BJ (cell line): Measurements from ENCODE around the gene STK36. TPM values are rescaled to one million over a fixed set of nuclear protein-coding genes. Genes with fewer than 3 reads are reported as not detected.

Source experiments
- CTCF ChIA-PET: fragments of 350-600 bp; formaldehyde crosslinking; extraction: SDS; loops from one replicate; lab custom pipeline; 2021; ENCODE audit warnings: antibody characterized with exemption, inconsistent platforms; lab: Yijun Ruan, JAX
- POLR2A ChIA-PET: fragments of 300-600 bp; sonication (Branson Sonifier 250); formaldehyde crosslinking; extraction: SDS; loops from one replicate; lab custom pipeline; 2021; ENCODE audit warnings: antibody characterized with exemption; lab: Charles Lee
- DNase-seq: peaks from one replicate; pipeline ENCODE4 v3.0.0-alpha.2; 2011; ENCODE audit warnings: low read depth
- H3K27me3 ChIP-seq: 2 replicates; pipeline ENCODE4 v1.6.0; 2011; ENCODE audit warnings: low read length; ENCODE audit not compliant: control insufficient read depth, insufficient read depth
- H3K36me3 ChIP-seq: 2 replicates; pipeline ENCODE4 v1.5.1; 2011; ENCODE audit warnings: low read length; ENCODE audit not compliant: control insufficient read depth, insufficient read depth
- H3K4me3 ChIP-seq: 2 replicates; pipeline ENCODE4 v1.5.1; 2011; ENCODE audit warnings: low read depth, mild to moderate bottlenecking, control low read depth, low read length
- polyA minus RNA-seq: library from RNA; depleted of rRNA, polyadenylated mRNA; stranded (reverse); fragments of >200 nt; gene quantifications from 2 replicates; pipeline ENCODE4 v1.2.3, GENCODE V29; 2011; rRNA and poly(A)+ RNA removed
- polyA plus RNA-seq: library from polyadenylated mRNA; depleted of rRNA; stranded (reverse); fragments of >200 nt; gene quantifications from 2 replicates; pipeline ENCODE4 v1.2.3, GENCODE V29; 2011; rRNA removed
- TF ChIP-seq, protein P1 (sequence below): IDR thresholded peaks from 2 replicates; pipeline ENCODE4 v1.5.1; 2011; ENCODE audit warnings: low read depth, mild to moderate bottlenecking, control low read depth, inconsistent platforms, low read length, moderate library complexity; ENCODE audit not compliant: insufficient read depth

STK36 gene
- polyA plus RNA-seq (38.1 and 58.7 TPM in 2 replicates), polyA minus RNA-seq (25.8 and 30.8 TPM in 2 replicates)

DNA sequence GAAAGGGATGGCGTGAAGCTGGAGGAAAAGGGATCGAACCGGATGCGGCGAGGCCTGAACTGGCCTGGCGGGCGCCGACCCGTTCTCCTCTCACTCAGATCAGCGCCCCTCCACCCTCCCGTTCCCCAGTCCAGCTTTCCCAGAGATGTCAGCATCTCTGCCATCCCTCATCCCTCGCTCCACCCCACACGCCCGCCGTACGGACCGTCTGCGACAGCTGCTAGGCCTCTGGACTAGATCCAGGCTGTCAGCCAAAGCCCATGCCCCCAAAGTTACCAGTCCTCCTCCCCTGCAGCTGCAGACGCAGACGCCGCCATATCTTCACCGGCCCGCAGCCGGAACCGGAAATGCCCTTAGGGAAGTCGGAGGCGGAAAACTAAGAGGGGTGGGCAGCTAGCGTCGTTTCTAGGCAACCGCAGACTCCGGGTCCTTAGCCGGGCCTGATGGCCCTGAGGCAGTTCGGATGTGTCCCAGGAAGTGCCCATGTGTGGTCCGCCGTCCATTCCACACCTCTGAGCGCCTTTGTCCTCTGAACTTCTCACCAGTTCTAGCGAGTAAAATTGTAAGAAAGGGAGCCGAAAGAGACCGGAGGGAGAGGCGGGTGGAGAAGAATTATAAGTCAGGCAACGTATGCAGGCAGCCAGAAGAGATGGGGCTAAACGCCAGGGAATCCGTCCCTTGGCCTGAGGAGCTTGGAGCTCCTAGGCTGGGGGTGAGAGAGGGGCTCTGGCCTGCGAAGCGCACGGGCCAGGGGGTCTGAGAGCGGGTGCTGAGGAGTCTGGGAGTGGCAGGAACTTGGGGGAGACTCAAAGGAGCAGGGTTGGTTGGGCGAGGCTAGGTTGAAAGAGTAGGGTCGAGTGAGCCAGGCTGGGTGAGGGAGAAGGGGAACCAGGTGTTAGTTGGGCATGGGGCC is at the start of gene STK36, which contains the start of gene RNF25:
Gene STK36, plus strand, starts transcription at position 433 of the 913 bp plus-strand sequence. CDS start 744 bp downstream, outside the sequence.
Gene RNF25, minus strand, starts transcription at position 349 of the 913 bp plus-strand sequence. Its CDS starts 32 bp downstream, at position 317.
- no peaks in the 10 kb centered on the region for H3K27me3 ChIP-seq
- ChIA-PET POLR2A (interaction anchor here (0.6 kb wide), 1 partner anchor 16 kb away, joined by 3 read pairs; no protein-coding TSS in a partner anchor), CTCF (interaction anchor here (0.6 to 4.3 kb wide), 10 partner anchors 12 to 181 kb away, joined by 3 to 25 read pairs (median 4); partner anchors contain the start of genes BCS1L and ZNF142)
- peaks cover 13% of the 10 kb centered on the region for H3K36me3 ChIP-seq
- peak within 1 kb of the TSS; percentile 95 for H3K4me3 ChIP-seq
- TF ChIP-seq, protein P1, sequence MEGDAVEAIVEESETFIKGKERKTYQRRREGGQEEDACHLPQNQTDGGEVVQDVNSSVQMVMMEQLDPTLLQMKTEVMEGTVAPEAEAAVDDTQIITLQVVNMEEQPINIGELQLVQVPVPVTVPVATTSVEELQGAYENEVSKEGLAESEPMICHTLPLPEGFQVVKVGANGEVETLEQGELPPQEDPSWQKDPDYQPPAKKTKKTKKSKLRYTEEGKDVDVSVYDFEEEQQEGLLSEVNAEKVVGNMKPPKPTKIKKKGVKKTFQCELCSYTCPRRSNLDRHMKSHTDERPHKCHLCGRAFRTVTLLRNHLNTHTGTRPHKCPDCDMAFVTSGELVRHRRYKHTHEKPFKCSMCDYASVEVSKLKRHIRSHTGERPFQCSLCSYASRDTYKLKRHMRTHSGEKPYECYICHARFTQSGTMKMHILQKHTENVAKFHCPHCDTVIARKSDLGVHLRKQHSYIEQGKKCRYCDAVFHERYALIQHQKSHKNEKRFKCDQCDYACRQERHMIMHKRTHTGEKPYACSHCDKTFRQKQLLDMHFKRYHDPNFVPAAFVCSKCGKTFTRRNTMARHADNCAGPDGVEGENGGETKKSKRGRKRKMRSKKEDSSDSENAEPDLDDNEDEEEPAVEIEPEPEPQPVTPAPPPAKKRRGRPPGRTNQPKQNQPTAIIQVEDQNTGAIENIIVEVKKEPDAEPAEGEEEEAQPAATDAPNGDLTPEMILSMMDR = no peak
- peak; percentile 63 for DNase-seq

DNA sequence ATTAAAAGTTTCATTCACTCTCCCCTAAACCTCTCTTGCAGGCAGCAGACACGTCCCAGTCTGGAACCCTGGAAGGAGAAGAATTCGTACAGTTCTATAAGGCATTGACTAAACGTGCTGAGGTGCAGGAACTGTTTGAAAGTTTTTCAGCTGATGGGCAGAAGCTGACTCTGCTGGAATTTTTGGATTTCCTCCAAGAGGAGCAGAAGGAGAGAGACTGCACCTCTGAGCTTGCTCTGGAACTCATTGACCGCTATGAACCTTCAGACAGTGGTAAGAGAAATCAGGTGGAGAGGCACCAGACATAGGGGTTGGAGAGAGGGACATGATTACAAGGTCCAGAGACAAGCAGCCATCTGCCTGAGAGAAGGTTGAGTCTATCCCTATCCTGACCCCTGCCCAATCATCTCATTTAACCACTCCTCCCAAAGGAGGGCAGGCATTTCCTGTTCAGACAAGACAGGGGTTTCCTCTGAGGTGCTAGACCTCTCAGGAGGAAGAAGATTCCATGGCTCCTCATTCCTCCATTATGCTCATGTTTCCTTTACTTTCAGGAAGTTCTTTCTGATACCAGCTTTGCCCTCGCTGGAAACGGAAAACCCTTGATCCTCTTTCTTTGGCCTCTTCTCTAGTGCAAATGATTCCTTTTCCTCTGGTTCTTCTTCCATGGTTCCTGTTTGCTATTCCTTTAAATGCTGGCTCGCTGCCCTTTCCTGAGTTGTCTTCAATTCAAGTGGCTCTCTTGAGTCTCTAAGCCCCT is 49.1 kb upstream of the STK36 start:
- TF ChIP-seq, protein P1 = no peak
- ChIA-PET CTCF (no interaction called here), POLR2A (no interaction called here)
- no peak for DNase-seq
- Histone ChIP-seq H3K36me3 (no peaks in the 10 kb centered on the region), H3K27me3 (no peaks in the 10 kb centered on the region), H3K4me3 (no peak overlapping the region)

- no peaks in the 10 kb centered on the region for H3K36me3 ChIP-seq
- TF ChIP-seq, protein P1 = no peak
- CTCF ChIA-PET = no interaction called here
Observed at GRCh38 chr2:218623366-218623705, 48.5 kb upstream of the STK36 start.

GRCh38 chr2:218626369-218626768 is 45.5 kb upstream of the STK36 start:
- ChIA-PET POLR2A (interaction anchor here (0.7 kb wide), 1 partner anchor 51 kb away, joined by 7 read pairs; no protein-coding TSS in a partner anchor), CTCF (no interaction called here)
- H3K4me3 ChIP-seq = no peak overlapping the region

More at GRCh38 chr2:218623366-218623705, 48.5 kb upstream of the STK36 start:
- POLR2A ChIA-PET = no interaction called here
- no peak for DNase-seq
- Histone ChIP-seq H3K4me3 (no peak overlapping the region), H3K27me3 (no peaks in the 10 kb centered on the region)

More at GRCh38 chr2:218626369-218626768, 45.5 kb upstream of the STK36 start:
- H3K27me3 ChIP-seq = no peaks in the 10 kb centered on the region
- H3K36me3 ChIP-seq = no peaks in the 10 kb centered on the region
- TF ChIP-seq, protein P1 = no peak
- no peak for DNase-seq
